Panc1 (cell line): Measurements from ENCODE around the gene GABRG3.

Experiments
- CTCF ChIP-seq: fragments of 450-650 bp; IDR thresholded peaks from 2 replicates; pipeline ENCODE4 v1.5.1; 2017; ENCODE audit warnings: mild to moderate bottlenecking
- POLR2AphosphoS5 ChIP-seq: IDR thresholded peaks from 2 replicates; pipeline ENCODE4 v1.6.1; 2012; ENCODE audit warnings: mild to moderate bottlenecking, low read depth, low read length, moderate library complexity
- REST ChIP-seq, 2 experiments: IDR thresholded peaks; 2 replicates each; pipeline ENCODE4 v1.6.1; 2011 to 2012; ENCODE audit warnings: low read depth in 2 of 2, control low read depth in 1 of 2, low read length in 1 of 2, mild to moderate bottlenecking in 1 of 2, moderate library complexity in 1 of 2; ENCODE audit not compliant: insufficient read depth in 1 of 2
- SIN3A ChIP-seq: IDR thresholded peaks from 2 replicates; pipeline ENCODE4 v1.6.1; 2012; ENCODE audit warnings: low read depth, mild to moderate bottlenecking, low read length, moderate library complexity, borderline replicate concordance; ENCODE audit not compliant: insufficient read depth
- TCF7L2 ChIP-seq: IDR thresholded peaks from 2 replicates; pipeline ENCODE4 v1.6.1; 2011; ENCODE audit warnings: mild to moderate bottlenecking, low read depth, low read length, inconsistent platforms

GRCh38 chr15:27254055-27254454 is 283.1 kb downstream of the GABRG3 start:
- TF ChIP-seq CTCF (no peak), POLR2AphosphoS5 (no peak), SIN3A (no peak), REST (IDR thresholded peaks at IDR 0.05; ENCODE audit: insufficient read depth in 1 of 2, low read depth in 2 of 2, low read length in 1 of 2) (no peak), TCF7L2 (no peak)
